ENCODE data around the gene ABCC8. TPM values are rescaled to one million over a fixed set of nuclear protein-coding genes. Genes with fewer than 3 reads are reported as not detected.

The ABCC8 gene
- total and polyA plus RNA-seq, 9 donors, result 0.38 to 1.8 (median 0.71) TPM; not detected in 2

- 49 to 66% (median 53%) methylated on average over 3 of the region's 3 CpGs for WGBS, 3 donors
- TF ChIP-seq, protein P1, sequence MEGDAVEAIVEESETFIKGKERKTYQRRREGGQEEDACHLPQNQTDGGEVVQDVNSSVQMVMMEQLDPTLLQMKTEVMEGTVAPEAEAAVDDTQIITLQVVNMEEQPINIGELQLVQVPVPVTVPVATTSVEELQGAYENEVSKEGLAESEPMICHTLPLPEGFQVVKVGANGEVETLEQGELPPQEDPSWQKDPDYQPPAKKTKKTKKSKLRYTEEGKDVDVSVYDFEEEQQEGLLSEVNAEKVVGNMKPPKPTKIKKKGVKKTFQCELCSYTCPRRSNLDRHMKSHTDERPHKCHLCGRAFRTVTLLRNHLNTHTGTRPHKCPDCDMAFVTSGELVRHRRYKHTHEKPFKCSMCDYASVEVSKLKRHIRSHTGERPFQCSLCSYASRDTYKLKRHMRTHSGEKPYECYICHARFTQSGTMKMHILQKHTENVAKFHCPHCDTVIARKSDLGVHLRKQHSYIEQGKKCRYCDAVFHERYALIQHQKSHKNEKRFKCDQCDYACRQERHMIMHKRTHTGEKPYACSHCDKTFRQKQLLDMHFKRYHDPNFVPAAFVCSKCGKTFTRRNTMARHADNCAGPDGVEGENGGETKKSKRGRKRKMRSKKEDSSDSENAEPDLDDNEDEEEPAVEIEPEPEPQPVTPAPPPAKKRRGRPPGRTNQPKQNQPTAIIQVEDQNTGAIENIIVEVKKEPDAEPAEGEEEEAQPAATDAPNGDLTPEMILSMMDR (IDR thresholded peaks at IDR 0.05), result no peak
- TF ChIP-seq POLR2A (IDR thresholded peaks at IDR 0.05) (no peak), EP300 (IDR thresholded peaks at IDR 0.05) (no peak)
- H3K36me3 ChIP-seq, result no peaks in the 10 kb centered on the region
- no peak overlapping the region for H3K27ac ChIP-seq
- intact Hi-C loops (cut with DNase I), result no loop called here
- no peaks in the 10 kb centered on the region for H3K4me1 ChIP-seq (ENCODE audit: insufficient read depth)
- no peak for DNase-seq
- no peak overlapping the region for H3K4me3 ChIP-seq
- H3K9me3 ChIP-seq, result peaks cover 3 to 38% of the 10 kb centered on the region in 2 donors
- no peaks in the 10 kb centered on the region for H3K27me3 ChIP-seq
Measured at GRCh38 chr11:17371614-17372013, 105.0 kb downstream of the ABCC8 start.

DNA sequence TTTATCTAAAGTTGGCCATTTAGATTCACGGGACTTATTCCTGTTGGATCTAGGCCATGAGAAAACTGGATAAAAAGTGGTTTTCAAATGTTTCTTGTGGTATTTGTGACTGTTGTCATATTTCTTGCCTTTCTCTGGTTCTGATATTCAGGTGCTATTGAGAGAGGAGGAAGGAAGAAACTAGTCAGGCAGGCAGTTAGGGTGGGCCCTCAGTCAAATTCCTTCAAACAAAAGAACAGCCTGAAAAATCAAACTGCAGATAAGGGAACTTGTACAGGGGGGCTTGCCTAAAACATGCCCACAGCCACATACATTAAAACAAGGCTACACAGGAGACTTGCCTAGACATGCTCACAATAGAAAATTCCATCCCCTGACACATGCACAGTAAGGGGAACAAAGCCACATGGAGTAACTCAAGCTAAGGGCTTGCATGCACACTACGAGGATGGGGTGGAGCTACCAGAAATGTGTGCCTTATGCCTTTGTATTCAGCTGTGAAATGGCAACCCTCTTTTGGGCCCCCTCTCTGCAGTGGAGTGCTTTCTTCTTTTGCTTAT, 106.9 kb downstream of the ABCC8 start:
- Histone ChIP-seq H3K36me3 (no peaks in the 10 kb centered on the region), H3K27ac (no peak overlapping the region), H3K4me1 (ENCODE audit: insufficient read depth) (no peaks in the 10 kb centered on the region), H3K4me3 (no peak overlapping the region), H3K27me3 (no peaks in the 10 kb centered on the region), H3K9me3 (peaks cover 3 to 38% of the 10 kb centered on the region in 2 donors)
- intact Hi-C loops (cut with DNase I), result no loop called here
- no peak for DNase-seq
- no peak for TF ChIP-seq POLR2A (IDR thresholded peaks at IDR 0.05)
- TF ChIP-seq EP300 (IDR thresholded peaks at IDR 0.05), result no peak
- TF ChIP-seq, protein P1 (IDR thresholded peaks at IDR 0.05), result no peak
- WGBS, 3 donors, result 75 to 85% (median 80%) methylated on average over 2 of the region's 2 CpGs

DNA sequence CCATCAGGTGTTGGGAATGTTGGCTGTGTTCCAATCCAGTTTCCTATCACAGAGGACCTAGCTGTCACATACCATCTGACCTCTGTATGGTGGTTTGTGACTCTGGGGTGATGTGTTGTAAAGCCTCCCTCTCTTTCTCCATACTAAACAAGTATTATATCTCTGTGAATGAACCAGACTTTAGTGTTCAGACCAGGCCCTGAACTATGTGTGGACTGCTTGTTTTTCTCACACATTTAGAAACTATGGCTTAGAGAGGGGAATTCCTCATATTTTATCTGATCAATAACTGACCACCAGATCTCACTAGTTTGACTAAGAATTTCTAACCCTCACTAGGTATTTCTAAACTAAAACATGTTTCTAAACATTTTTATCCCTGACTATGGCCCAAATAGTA, 107.6 kb downstream of the ABCC8 start:
- intact Hi-C loops (cut with DNase I), result no loop called here
- H3K27ac ChIP-seq, result no peak overlapping the region
- H3K36me3 ChIP-seq, result no peaks in the 10 kb centered on the region
- no peak for TF ChIP-seq EP300 (IDR thresholded peaks at IDR 0.05)
- no peak for TF ChIP-seq POLR2A (IDR thresholded peaks at IDR 0.05)
- TF ChIP-seq, protein P1 (IDR thresholded peaks at IDR 0.05), result no peak
- no peaks in the 10 kb centered on the region for H3K4me1 ChIP-seq (ENCODE audit: insufficient read depth)
- H3K9me3 ChIP-seq, result peaks cover 3 to 38% of the 10 kb centered on the region in 2 donors
- no peak overlapping the region for H3K4me3 ChIP-seq
- DNase-seq, result no peak
- no peaks in the 10 kb centered on the region for H3K27me3 ChIP-seq

GRCh38 chr11:17368551-17368950, 108.1 kb downstream of the ABCC8 start:
- Histone ChIP-seq H3K36me3 (no peaks in the 10 kb centered on the region), H3K9me3 (peaks cover 3 to 38% of the 10 kb centered on the region in 2 donors), H3K4me3 (no peak overlapping the region), H3K27ac (no peak overlapping the region), H3K27me3 (no peaks in the 10 kb centered on the region), H3K4me1 (ENCODE audit: insufficient read depth) (no peaks in the 10 kb centered on the region)
- WGBS, 3 donors, result 87 to 93% (median 92%) methylated on average over 3 of the region's 3 CpGs
- intact Hi-C loops (cut with DNase I), result no loop called here
- TF ChIP-seq POLR2A (IDR thresholded peaks at IDR 0.05), result no peak
- TF ChIP-seq, protein P1 (IDR thresholded peaks at IDR 0.05), result no peak
- TF ChIP-seq EP300 (IDR thresholded peaks at IDR 0.05), result no peak
- no peak for DNase-seq

All from ovary (tissue), 9 donors.